ENCODE measurements around the gene LMO7.

LMO7 gene

GRCh38 chr13:75889427-75889826 is 253.3 kb downstream of the LMO7 start:
- no peak for DNase-seq (ENCODE audit: low read depth in 2 of 2)

- no peak for DNase-seq (ENCODE audit: low read depth in 2 of 2)
Observed at GRCh38 chr13:75895168-75895567, 259.0 kb downstream of the LMO7 start.

DNA sequence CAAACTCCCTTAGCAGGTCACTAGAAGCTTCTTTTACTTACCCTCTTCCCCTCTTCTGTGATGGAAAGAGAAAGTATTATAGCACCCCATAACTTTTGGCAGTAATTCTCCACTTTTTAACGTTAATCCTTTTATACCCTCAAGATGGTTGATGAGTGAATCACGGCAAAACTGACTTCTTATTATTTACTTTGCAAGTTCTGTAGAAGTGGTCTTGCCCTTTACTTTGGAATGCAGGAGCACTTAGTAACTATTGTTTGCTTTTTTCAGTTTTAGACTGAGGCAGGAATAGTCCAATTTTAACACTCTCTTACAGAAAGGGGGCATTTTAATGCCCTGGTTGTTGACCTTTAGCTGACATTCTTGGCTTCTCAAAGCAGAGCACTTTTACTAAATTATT is 260.1 kb downstream of the LMO7 start:
- no peak for DNase-seq (ENCODE audit: low read depth in 2 of 2)

DNA sequence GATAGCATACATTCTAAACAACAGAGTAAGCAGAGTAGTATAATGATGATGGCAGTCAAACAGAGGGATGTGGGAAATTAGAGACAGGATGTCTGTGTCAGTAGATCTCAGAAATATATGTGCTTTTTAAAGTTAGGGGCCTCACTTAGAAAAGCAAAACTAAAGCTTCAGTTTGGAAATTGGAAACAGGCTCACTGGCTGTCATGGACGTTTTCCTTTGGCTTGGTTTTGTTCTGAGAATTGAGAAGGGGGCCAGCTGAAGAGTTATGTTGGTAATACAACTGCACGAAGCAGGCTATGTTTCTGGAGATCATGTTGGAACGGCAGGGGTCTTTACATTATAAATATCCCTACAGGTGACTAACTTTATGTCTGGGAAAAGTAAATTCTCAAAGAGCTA is 261.3 kb downstream of the LMO7 start:
- no peak for DNase-seq (ENCODE audit: low read depth in 2 of 2)

DNA sequence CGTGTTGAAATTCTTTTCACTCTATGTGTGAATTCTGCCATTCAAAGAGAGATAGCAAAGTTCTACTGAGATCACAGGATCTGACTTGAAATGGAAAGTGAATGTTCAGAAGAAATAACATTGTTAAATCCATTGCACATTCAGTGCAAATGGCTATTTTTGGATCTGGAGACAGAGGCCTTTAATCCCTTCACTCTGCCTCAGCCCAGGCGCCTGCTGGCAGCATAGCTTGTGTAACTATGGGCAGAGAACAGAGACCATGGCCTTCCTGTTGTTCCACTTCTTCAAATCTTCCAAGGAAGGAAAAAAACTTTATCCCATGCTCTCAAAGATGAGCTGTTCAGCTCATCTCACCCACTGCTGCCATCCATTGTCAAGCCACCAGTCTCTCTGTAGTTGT is 265.4 kb downstream of the LMO7 start:
- no peak for DNase-seq (ENCODE audit: low read depth in 2 of 2)

DNA sequence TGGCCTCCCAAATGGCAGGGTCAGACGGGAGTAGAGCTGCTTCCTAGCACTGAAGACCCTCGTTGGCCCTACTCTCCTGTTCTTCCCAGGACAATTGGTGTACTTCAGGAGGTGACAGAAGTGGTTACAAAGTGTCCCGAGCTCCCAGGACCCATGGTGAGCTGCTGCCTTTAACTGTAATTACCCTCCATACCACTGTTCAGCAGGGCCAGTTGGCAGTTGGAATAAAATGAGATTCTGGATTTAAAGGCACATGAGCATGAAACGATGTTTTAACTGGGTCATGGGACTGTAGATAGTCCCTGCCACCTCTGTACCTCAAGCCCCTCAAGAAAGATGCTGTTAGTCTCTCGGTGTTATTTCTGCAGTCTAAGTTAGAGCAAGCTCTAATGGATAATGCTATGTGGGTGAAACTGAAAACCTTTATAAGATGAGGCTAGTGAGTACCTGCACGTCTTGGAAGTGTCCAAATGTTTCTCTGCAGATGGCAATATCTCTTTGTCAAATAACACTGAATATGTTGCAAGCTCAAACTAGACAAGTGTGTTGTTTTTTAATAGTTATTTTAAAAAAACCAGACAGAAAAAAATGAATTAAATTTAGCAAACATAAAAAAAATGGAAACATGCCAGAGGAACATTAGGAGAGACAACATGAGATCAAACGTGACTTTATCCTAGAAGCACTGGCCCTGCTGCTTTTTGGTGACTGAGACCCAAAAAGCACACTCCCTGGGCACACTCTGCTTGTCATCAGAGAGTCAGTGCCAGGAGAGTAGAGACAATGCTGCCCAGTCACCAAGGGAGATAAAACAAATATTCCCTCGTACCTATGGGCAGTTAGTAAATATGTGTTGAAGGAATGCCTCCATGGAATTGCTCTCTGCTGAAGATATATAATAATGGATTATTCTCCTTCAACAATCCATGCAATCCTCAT is 266.3 kb downstream of the LMO7 start:
- no peak for DNase-seq (ENCODE audit: low read depth in 2 of 2)

- DNase-seq (ENCODE audit: low read depth in 2 of 2): no peak
Observed at GRCh38 chr13:75904012-75904411, 267.9 kb downstream of the LMO7 start.

- no peak for DNase-seq (ENCODE audit: low read depth in 2 of 2)
Observed at GRCh38 chr13:75906315-75906714, 270.2 kb downstream of the LMO7 start.

DNA sequence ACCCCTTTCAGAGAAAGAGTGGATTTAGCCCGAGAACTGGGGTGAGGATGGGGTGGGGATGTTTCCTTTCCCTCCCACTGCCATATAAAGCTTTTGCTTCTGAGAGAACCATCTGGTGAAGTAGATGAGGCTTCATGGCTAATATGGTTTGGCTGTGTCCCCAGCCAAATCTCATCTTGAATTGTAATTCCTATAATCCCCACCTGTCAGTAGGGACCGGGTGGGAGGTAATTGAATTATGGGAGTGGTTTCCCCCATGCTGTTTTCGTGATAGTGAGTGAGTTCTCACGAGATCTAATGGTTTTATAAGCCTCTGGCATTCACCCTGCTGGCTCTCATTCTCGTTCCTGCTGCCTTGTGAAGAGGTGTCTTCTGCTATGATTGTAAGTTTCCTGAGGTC is 270.9 kb downstream of the LMO7 start:
- no peak for DNase-seq (ENCODE audit: low read depth in 2 of 2)

GRCh38 chr13:75908141-75908540 is 272.0 kb downstream of the LMO7 start:
- no peak for DNase-seq (ENCODE audit: low read depth in 2 of 2)
